ENCODE measurements around the gene CPAMD8.

DNA sequence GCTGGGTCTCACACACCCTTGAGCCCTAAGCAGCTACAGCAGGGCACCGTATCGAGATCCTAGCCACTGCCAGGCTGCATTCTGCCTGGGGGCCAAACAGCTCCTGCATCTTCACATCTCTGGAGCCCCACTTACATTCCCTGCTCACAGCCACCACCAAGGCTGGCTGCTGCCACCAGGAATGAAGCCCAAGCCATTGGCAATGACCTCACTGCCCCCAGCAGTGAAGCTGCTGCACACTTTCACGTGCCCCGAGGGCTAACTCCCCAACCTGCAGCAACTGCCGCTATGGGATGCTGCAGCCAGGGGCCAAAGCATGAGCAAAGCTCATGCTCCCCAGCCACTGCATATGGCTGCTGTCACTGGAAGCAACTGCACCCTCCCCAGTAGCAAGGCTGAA is 95.9 kb downstream of the CPAMD8 start:
- TF ChIP-seq EZH2phosphoT487 (IDR thresholded peaks at IDR 0.05) (no peak), EZH2 (IDR thresholded peaks at IDR 0.05) (no peak)
- TF ChIP-seq, protein P1, sequence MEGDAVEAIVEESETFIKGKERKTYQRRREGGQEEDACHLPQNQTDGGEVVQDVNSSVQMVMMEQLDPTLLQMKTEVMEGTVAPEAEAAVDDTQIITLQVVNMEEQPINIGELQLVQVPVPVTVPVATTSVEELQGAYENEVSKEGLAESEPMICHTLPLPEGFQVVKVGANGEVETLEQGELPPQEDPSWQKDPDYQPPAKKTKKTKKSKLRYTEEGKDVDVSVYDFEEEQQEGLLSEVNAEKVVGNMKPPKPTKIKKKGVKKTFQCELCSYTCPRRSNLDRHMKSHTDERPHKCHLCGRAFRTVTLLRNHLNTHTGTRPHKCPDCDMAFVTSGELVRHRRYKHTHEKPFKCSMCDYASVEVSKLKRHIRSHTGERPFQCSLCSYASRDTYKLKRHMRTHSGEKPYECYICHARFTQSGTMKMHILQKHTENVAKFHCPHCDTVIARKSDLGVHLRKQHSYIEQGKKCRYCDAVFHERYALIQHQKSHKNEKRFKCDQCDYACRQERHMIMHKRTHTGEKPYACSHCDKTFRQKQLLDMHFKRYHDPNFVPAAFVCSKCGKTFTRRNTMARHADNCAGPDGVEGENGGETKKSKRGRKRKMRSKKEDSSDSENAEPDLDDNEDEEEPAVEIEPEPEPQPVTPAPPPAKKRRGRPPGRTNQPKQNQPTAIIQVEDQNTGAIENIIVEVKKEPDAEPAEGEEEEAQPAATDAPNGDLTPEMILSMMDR (IDR thresholded peaks at IDR 0.05) = no peak
